K562 (cell line): Measurements from ENCODE around the gene ALOXE3. TPM values are rescaled to one million over a fixed set of nuclear protein-coding genes. Genes with fewer than 3 reads are reported as not detected.
A peak's percentile ranks its signal among the peaks of the same experiment; 100 is the strongest.

Experiments
- BHLHE40 ChIP-seq: IDR thresholded peaks from 2 replicates; pipeline ENCODE4 v1.6.1; 2011; ENCODE audit warnings: low read length, improper control_type of control experiment
- C11orf30 ChIP-seq: fragments of 450-650 bp; IDR thresholded peaks from 2 replicates; pipeline ENCODE4 v1.6.1; 2016; ENCODE audit warnings: low read depth, mild to moderate bottlenecking
- CBFA2T3 ChIP-seq: fragments of 450-650 bp; IDR thresholded peaks from 2 replicates; pipeline ENCODE4 v1.6.1; 2017
- FOXJ3 ChIP-seq: sonication (generic); formaldehyde crosslinking; IDR thresholded peaks from 2 replicates; pipeline ENCODE4 v1.4.0; 2020; ENCODE audit warnings: mild to moderate bottlenecking, missing genetic modification reagents
- GATA2 ChIP-seq: sonication (generic); formaldehyde crosslinking; IDR thresholded peaks from 2 replicates; pipeline ENCODE4 v1.4.0; 2020; ENCODE audit warnings: mild to moderate bottlenecking, missing genetic modification reagents
- KAT7 ChIP-seq: sonication (generic); formaldehyde crosslinking; IDR thresholded peaks from 2 replicates; pipeline ENCODE4 v1.8.0; 2022; ENCODE audit warnings: missing genetic modification reagents, mild to moderate bottlenecking, borderline replicate concordance
- MCM3 ChIP-seq: fragments of 450-650 bp; IDR thresholded peaks from 2 replicates; pipeline ENCODE4 v1.6.1; 2016
- MYC ChIP-seq, 2 experiments: fragments of 250-450 bp in 1 of 2; sonication (Bioruptor Pico) in 1 of 2; IDR thresholded peaks; 2 replicates each; pipeline versions ENCODE4 v1.5.1 to v1.6.1; 2012 to 2021; ENCODE audit warnings: low read depth in 2 of 2, borderline replicate concordance in 1 of 2, improper control_type of control experiment in 1 of 2, low read length in 1 of 2, mild to moderate bottlenecking in 1 of 2, moderate library complexity in 1 of 2
- PCBP1 ChIP-seq: fragments of 200-400 bp; formaldehyde crosslinking; IDR thresholded peaks from 2 replicates; pipeline ENCODE4 v1.6.1; 2018; ENCODE audit warnings: mild to moderate bottlenecking, low read depth, low read length; ENCODE audit not compliant: poor library complexity, severe bottlenecking
- PYGO2 ChIP-seq: fragments of 450-650 bp; IDR thresholded peaks from 2 replicates; pipeline ENCODE4 v1.6.1; 2016; ENCODE audit warnings: mild to moderate bottlenecking, missing genetic modification characterization, moderate library complexity, missing compliant biosample characterization
- RBM34 ChIP-seq: fragments of 200-400 bp; formaldehyde crosslinking; IDR thresholded peaks from 2 replicates; pipeline ENCODE4 v1.6.1; 2018; ENCODE audit warnings: low read length, borderline replicate concordance; ENCODE audit not compliant: insufficient read depth
- RFX7 ChIP-seq: fragments of 250-450 bp; sonication (Bioruptor Pico); IDR thresholded peaks from 2 replicates; pipeline ENCODE4 v1.5.1; 2021; ENCODE audit warnings: mild to moderate bottlenecking
- SNAPC5 ChIP-seq: fragments of 250-450 bp; sonication (Bioruptor Pico); IDR thresholded peaks from 2 replicates; pipeline ENCODE4 v1.8.0; 2021; ENCODE audit warnings: moderate library complexity, mild to moderate bottlenecking, inconsistent platforms
- SPI1 ChIP-seq: IDR thresholded peaks from 2 replicates; pipeline ENCODE4 v1.6.1; 2011; ENCODE audit warnings: low read depth, low read length, control low read depth, borderline replicate concordance
- ZKSCAN1 ChIP-seq: fragments of 150-350 bp; IDR thresholded peaks from 2 replicates; pipeline ENCODE4 v1.6.1; 2016; ENCODE audit warnings: low read depth, low read length
- ZMIZ1 ChIP-seq, 2 experiments: fragments of 150-350 bp in 1 of 2; IDR thresholded peaks; 2 replicates each; pipeline ENCODE4 v1.6.1; 2012 to 2016; ENCODE audit warnings: low read depth in 2 of 2, low read length in 2 of 2, mild to moderate bottlenecking in 1 of 2, moderate library complexity in 1 of 2
- polyA plus RNA-seq, 8 experiments: library from polyadenylated mRNA; depleted of rRNA in 4 of 8; stranded (reverse) in 5 of 8; unstranded in 3 of 8; fragments of >200 nt; fragmentation: Nextera tagmentation in 2 of 8; fragmentation: Illumina TruSeq in 1 of 8; extraction: Ambion mirVana in 2 of 8; extraction: Trizol in 1 of 8; gene quantifications; 2 replicates each; pipeline versions ENCODE4 v1.2.1 to v1.2.3, GENCODE V29; 2011 to 2014; ENCODE audit warnings: inconsistent platforms in 1 of 8, missing spikeins in 1 of 8
- total RNA-seq, 7 experiments: library from RNA; depleted of rRNA in 6 of 7; stranded (reverse); fragments of >200 nt in 6 of 7; fragmentation: Illumina TruSeq in 2 of 7; extraction: Trizol in 2 of 7; gene quantifications; 2 replicates each; pipeline versions ENCODE4 v1.2.1 to v1.2.3, GENCODE V29; 2011 to 2021; ENCODE audit warnings: low replicate concordance in 1 of 7
- TF ChIP-seq, protein P1 (sequence below), 2 experiments: fragments of 450-650 bp; conservative IDR thresholded peaks; 2 replicates each; pipeline ENCODE4 v1.6.1; 2017; ENCODE audit warnings: mild to moderate bottlenecking in 2 of 2, moderate library complexity in 2 of 2
- TF ChIP-seq, protein P2 (sequence below): fragments of 250-450 bp; sonication (Bioruptor Pico); IDR thresholded peaks from 2 replicates; pipeline ENCODE4 v1.8.0; 2022; ENCODE audit warnings: moderate library complexity, mild to moderate bottlenecking, inconsistent platforms
- TF ChIP-seq, protein P3 (sequence below), 2 experiments: fragments of 450-650 bp in 1 of 2; sonication (generic) in 1 of 2; formaldehyde crosslinking; conservative IDR thresholded peaks; 2 replicates each; pipeline versions ENCODE4 v1.4.0 to v1.8.1; 2020 to 2022; ENCODE audit warnings: mild to moderate bottlenecking in 1 of 2, missing genetic modification reagents in 1 of 2

The ALOXE3 gene
- total and polyA plus RNA-seq, 9 of the 15 experiments (the other 6 are each of a cell fraction or from before 2014, with no cell fraction given), result 0.04 TPM; not detected in 8

GRCh38 chr17:8117980-8118768 is at the start of gene ALOXE3 (continued):
- TF ChIP-seq ZMIZ1 (IDR thresholded peaks at IDR 0.05; ENCODE audit: low read depth in 2 of 2, low read length in 2 of 2) (no peak), C11orf30 (no peak), MCM3 (no peak), ZKSCAN1 (no peak), RBM34 (no peak), CBFA2T3 (no peak), FOXJ3 (CRISPR knock-in tag) (no peak), BHLHE40 (peak; percentile 66), MYC (IDR thresholded peaks at IDR 0.05; ENCODE audit: low read depth, low read length) (no peak), MYC (CRISPR knock-in tag; IDR thresholded peaks at IDR 0.05; ENCODE audit: borderline replicate concordance, low read depth) (no peak), SPI1 (no peak), SNAPC5 (CRISPR knock-in tag) (no peak), KAT7 (CRISPR knock-in tag) (no peak), PYGO2 (no peak), PCBP1 (no peak), GATA2 (CRISPR knock-in tag) (peak; percentile 17; the same call in 1 of the 2 replicates), RFX7 (no peak)
- TF ChIP-seq, protein P1, sequence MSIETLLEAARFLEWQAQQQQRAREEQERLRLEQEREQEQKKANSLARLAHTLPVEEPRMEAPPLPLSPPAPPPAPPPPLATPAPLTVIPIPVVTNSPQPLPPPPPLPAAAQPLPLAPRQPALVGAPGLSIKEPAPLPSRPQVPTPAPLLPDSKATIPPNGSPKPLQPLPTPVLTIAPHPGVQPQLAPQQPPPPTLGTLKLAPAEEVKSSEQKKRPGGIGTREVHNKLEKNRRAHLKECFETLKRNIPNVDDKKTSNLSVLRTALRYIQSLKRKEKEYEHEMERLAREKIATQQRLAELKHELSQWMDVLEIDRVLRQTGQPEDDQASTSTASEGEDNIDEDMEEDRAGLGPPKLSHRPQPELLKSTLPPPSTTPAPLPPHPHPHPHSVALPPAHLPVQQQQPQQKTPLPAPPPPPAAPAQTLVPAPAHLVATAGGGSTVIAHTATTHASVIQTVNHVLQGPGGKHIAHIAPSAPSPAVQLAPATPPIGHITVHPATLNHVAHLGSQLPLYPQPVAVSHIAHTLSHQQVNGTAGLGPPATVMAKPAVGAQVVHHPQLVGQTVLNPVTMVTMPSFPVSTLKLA (conservative IDR thresholded peaks at IDR 0.05), result peak in 1 of 2 experiments; percentile 34; a peak in 1 of 4 replicates
- TF ChIP-seq, protein P2, sequence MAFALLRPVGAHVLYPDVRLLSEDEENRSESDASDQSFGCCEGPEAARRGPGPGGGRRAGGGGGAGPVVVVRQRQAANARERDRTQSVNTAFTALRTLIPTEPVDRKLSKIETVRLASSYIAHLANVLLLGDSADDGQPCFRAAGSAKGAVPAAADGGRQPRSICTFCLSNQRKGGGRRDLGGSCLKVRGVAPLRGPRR (CRISPR knock-in tag), result no peak
- TF ChIP-seq, protein P3, sequence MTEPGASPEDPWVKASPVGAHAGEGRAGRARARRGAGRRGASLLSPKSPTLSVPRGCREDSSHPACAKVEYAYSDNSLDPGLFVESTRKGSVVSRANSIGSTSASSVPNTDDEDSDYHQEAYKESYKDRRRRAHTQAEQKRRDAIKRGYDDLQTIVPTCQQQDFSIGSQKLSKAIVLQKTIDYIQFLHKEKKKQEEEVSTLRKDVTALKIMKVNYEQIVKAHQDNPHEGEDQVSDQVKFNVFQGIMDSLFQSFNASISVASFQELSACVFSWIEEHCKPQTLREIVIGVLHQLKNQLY (CRISPR knock-in tag; conservative IDR thresholded peaks at IDR 0.05), result no peak
